H1 (cell line): Measurements from ENCODE around the gene ETS1. TPM values are rescaled to one million over a fixed set of nuclear protein-coding genes. Genes with fewer than 3 reads are reported as not detected.

Experiments
- CTCF ChIA-PET: fragments of 300-600 bp; sonication (Branson Sonifier 250); formaldehyde crosslinking; loops from one replicate; lab custom pipeline; 2021; ENCODE audit not compliant: partially characterized antibody; lab: Charles Lee
- POLR2A ChIA-PET: fragments of 300-600 bp; sonication (Branson Sonifier 250); formaldehyde crosslinking; loops from one replicate; lab custom pipeline; 2021; ENCODE audit warnings: inconsistent platforms; ENCODE audit not compliant: partially characterized antibody; lab: Charles Lee
- DNase-seq, 2 experiments: peaks; one replicate each; pipeline versions ENCODE4 v3.0.0 to v3.0.0-alpha.2; 2010 to 2022; ENCODE audit warnings: low spot score in 2 of 2, low read depth in 1 of 2, mixed read lengths in 1 of 2
- FAIRE-seq: peaks from 2 replicates; lab custom pipeline; 2011; peaks lifted over from hg19 to GRCh38; lab: Jason Lieb, UNC
- H2AFZ ChIP-seq: 2 replicates; pipeline ENCODE4 v1.8.1; 2012; ENCODE audit warnings: low read length, inconsistent platforms
- H2AK5ac ChIP-seq: 2 replicates; pipeline ENCODE4 v1.6.1; 2013; ENCODE audit warnings: low read depth, low read length
- H2BK120ac ChIP-seq: replicated peaks from 2 replicates; pipeline ENCODE3; 2013; ENCODE audit warnings: low read depth, low read length, inconsistent platforms
- H2BK12ac ChIP-seq: 2 replicates; pipeline ENCODE4 v1.6.1; 2013; ENCODE audit warnings: low read depth, low read length
- H2BK15ac ChIP-seq: 2 replicates; pipeline ENCODE4 v1.6.1; 2013; ENCODE audit warnings: low read length
- H2BK20ac ChIP-seq: 2 replicates; pipeline ENCODE4 v1.6.1; 2013; ENCODE audit warnings: low read length
- H2BK5ac ChIP-seq: 2 replicates; pipeline ENCODE4 v1.6.1; 2013; ENCODE audit warnings: low read depth, low read length
- H3K14ac ChIP-seq: 2 replicates; pipeline ENCODE4 v1.6.1; 2013; ENCODE audit warnings: inconsistent platforms; ENCODE audit not compliant: insufficient read length
- H3K18ac ChIP-seq: 2 replicates; pipeline ENCODE4 v1.6.1; 2013; ENCODE audit warnings: low read length; ENCODE audit errors: extremely low read depth
- H3K23ac ChIP-seq: 2 replicates; pipeline ENCODE4 v1.6.1; 2013; ENCODE audit warnings: inconsistent platforms; ENCODE audit not compliant: insufficient read length
- H3K23me2 ChIP-seq: 2 replicates; pipeline ENCODE4 v1.6.1; 2013; ENCODE audit warnings: low read depth, low read length
- H3K27ac ChIP-seq: 2 replicates; pipeline ENCODE4 v1.6.1; 2011; ENCODE audit warnings: low read depth, low read length, inconsistent platforms
- H3K27me3 ChIP-seq, 4 experiments: replicated peaks in 1 of 4; 1 replicate in 1 of 4; 2 replicates in 3 of 4; pipeline versions ENCODE4 v1.6.1 to v1.8.1; 2011 to 2013; ENCODE audit warnings: low read length in 3 of 4, mild to moderate bottlenecking in 3 of 4, inconsistent platforms in 2 of 4, mixed read lengths in 2 of 4, moderate library complexity in 1 of 4; ENCODE audit not compliant: control insufficient read depth in 3 of 4, insufficient read depth in 3 of 4; ENCODE audit errors: extremely low read depth in 1 of 4
- H3K36me3 ChIP-seq, 4 experiments: 2 replicates each; pipeline versions ENCODE4 v1.6.1 to v1.8.1; 2011 to 2013; ENCODE audit warnings: mild to moderate bottlenecking in 4 of 4, low read length in 3 of 4, moderate library complexity in 2 of 4, control low read depth in 1 of 4, inconsistent platforms in 1 of 4; ENCODE audit not compliant: insufficient read depth in 4 of 4, control insufficient read depth in 2 of 4
- H3K4ac ChIP-seq: replicated peaks from 2 replicates; pipeline ENCODE3; 2013; ENCODE audit warnings: low read length, low read depth, mixed read lengths, inconsistent platforms; ENCODE audit not compliant: insufficient read length
- H3K4me1 ChIP-seq, 4 experiments: replicated peaks in 1 of 4; 1 replicate in 1 of 4; 2 replicates in 3 of 4; pipeline versions ENCODE4 v1.6.1 to v1.8.1; 2011 to 2013; ENCODE audit warnings: low read length in 3 of 4, inconsistent platforms in 2 of 4, mixed read lengths in 1 of 4; ENCODE audit not compliant: insufficient read depth in 4 of 4, control insufficient read depth in 3 of 4
- H3K4me2 ChIP-seq, 2 experiments: 2 replicates each; pipeline versions ENCODE4 v1.6.1 to v1.8.1; 2011 to 2013; ENCODE audit warnings: low read depth in 2 of 2, low read length in 2 of 2, control low read depth in 1 of 2, inconsistent platforms in 1 of 2, mild to moderate bottlenecking in 1 of 2; ENCODE audit not compliant: insufficient read depth in 1 of 2
- H3K4me3 ChIP-seq, 4 experiments: fragments of 200-600, 300-600 bp in 1 of 4; sonication (generic), shearing (Covaris generic), sonication (Bioruptor Twin) in 1 of 4; 2 replicates each; pipeline versions ENCODE4 v1.5.1 to v1.8.1; 2011 to 2016; ENCODE audit warnings: low read length in 4 of 4, low read depth in 3 of 4, control low read depth in 2 of 4, inconsistent platforms in 2 of 4, mild to moderate bottlenecking in 2 of 4, mixed read lengths in 1 of 4, moderate library complexity in 1 of 4; ENCODE audit not compliant: insufficient read depth in 2 of 4; ENCODE audit errors: extremely low read depth in 1 of 4
- H3K56ac ChIP-seq: replicated peaks from 2 replicates; pipeline ENCODE3; 2013; ENCODE audit warnings: low read depth, mild to moderate bottlenecking, mixed read lengths, low read length, inconsistent platforms; ENCODE audit not compliant: insufficient read length
- H3K79me1 ChIP-seq: 2 replicates; pipeline ENCODE4 v1.6.1; 2013; ENCODE audit warnings: low read depth, low read length, control low read depth
- H3K79me2 ChIP-seq, 2 experiments: 2 replicates each; pipeline versions ENCODE4 v1.6.1 to v1.8.1; 2012 to 2013; ENCODE audit warnings: low read length in 2 of 2, mild to moderate bottlenecking in 2 of 2, inconsistent platforms in 1 of 2; ENCODE audit not compliant: insufficient read depth in 2 of 2, control insufficient read depth in 1 of 2
- H3K9ac ChIP-seq, 4 experiments: replicated peaks in 1 of 4; 1 replicate in 1 of 4; 2 replicates in 3 of 4; pipeline versions ENCODE4 v1.6.1 to v1.8.1; 2011 to 2013; ENCODE audit warnings: low read depth in 3 of 4, low read length in 3 of 4, control low read depth in 2 of 4, mild to moderate bottlenecking in 2 of 4, moderate library complexity in 2 of 4, inconsistent platforms in 1 of 4; ENCODE audit errors: extremely low read depth in 1 of 4
- H3K9me3 ChIP-seq, 2 experiments: 2 replicates each; pipeline versions ENCODE4 v1.6.1 to v1.8.1; 2012 to 2013; ENCODE audit warnings: mild to moderate bottlenecking in 2 of 2, moderate library complexity in 2 of 2, control low read depth in 1 of 2, inconsistent platforms in 1 of 2, low read depth in 1 of 2, low read length in 1 of 2, mixed read lengths in 1 of 2; ENCODE audit not compliant: insufficient read depth in 2 of 2
- H4K20me1 ChIP-seq, 2 experiments: replicated peaks in 1 of 2; 2 replicates each; pipeline versions ENCODE3 to v1.8.1; 2011 to 2013; ENCODE audit warnings: inconsistent platforms in 2 of 2, low read length in 2 of 2, mild to moderate bottlenecking in 1 of 2; ENCODE audit not compliant: insufficient read depth in 2 of 2, control insufficient read depth in 1 of 2
- H4K5ac ChIP-seq: 2 replicates; pipeline ENCODE4 v1.6.1; 2013; ENCODE audit warnings: low read length, low read depth, mixed read lengths, inconsistent platforms; ENCODE audit not compliant: insufficient read length
- H4K8ac ChIP-seq: 2 replicates; pipeline ENCODE4 v1.8.0; 2013; ENCODE audit warnings: mild to moderate bottlenecking, moderate library complexity, low read length, inconsistent platforms; ENCODE audit not compliant: insufficient read depth; ENCODE audit errors: extremely low read depth
- H4K91ac ChIP-seq: replicated peaks from 2 replicates; pipeline ENCODE3; 2013; ENCODE audit warnings: low read length, mixed read lengths, inconsistent platforms; ENCODE audit not compliant: insufficient read length
- BRCA1 ChIP-seq: IDR thresholded peaks from 2 replicates; pipeline ENCODE4 v1.6.1; 2012; ENCODE audit warnings: low read depth, low read length, improper control_type of control experiment
- EGR1 ChIP-seq: IDR thresholded peaks from 2 replicates; pipeline ENCODE4 v1.6.1; 2011; ENCODE audit warnings: low read depth, low read length, borderline replicate concordance
- EP300 ChIP-seq, 2 experiments: IDR thresholded peaks; 1 replicate in 1 of 2; 2 replicates in 1 of 2; pipeline ENCODE4 v1.6.1; 2011 to 2012; ENCODE audit warnings: low read depth in 2 of 2, low read length in 2 of 2, mild to moderate bottlenecking in 2 of 2, borderline replicate concordance in 1 of 2, inconsistent platforms in 1 of 2, moderate library complexity in 1 of 2
- GTF2F1 ChIP-seq: IDR thresholded peaks from 2 replicates; pipeline ENCODE4 v1.6.1; 2012; ENCODE audit warnings: low read depth, low read length, improper control_type of control experiment, borderline replicate concordance
- HDAC6 ChIP-seq: IDR thresholded peaks from one replicate; pipeline ENCODE4 v1.7.1; 2012; ENCODE audit warnings: low read depth, mild to moderate bottlenecking, inconsistent platforms, low read length, moderate library complexity
- JUND ChIP-seq: IDR thresholded peaks from 2 replicates; pipeline ENCODE4 v1.6.1; 2011; ENCODE audit warnings: mild to moderate bottlenecking, improper control_type of control experiment, low read length
- POLR2A ChIP-seq, 2 experiments: IDR thresholded peaks; 1 replicate in 1 of 2; 2 replicates in 1 of 2; pipeline ENCODE4 v1.6.1; 2011; ENCODE audit warnings: low read depth in 2 of 2, low read length in 2 of 2, mild to moderate bottlenecking in 2 of 2; ENCODE audit errors: control extremely low read depth in 1 of 2
- RBBP5 ChIP-seq: IDR thresholded peaks from 2 replicates; pipeline ENCODE4 v1.7.1; 2012; ENCODE audit warnings: low read depth, mild to moderate bottlenecking, inconsistent platforms, low read length, moderate library complexity, borderline replicate concordance
- SIX5 ChIP-seq: IDR thresholded peaks from 2 replicates; pipeline ENCODE4 v1.6.1; 2011; ENCODE audit warnings: mild to moderate bottlenecking, low read depth, low read length
- SRF ChIP-seq: IDR thresholded peaks from 2 replicates; pipeline ENCODE4 v1.6.1; 2011; ENCODE audit warnings: mild to moderate bottlenecking, low read depth, low read length, moderate library complexity
- WGBS, 2 experiments: shearing (Covaris generic) in 1 of 2; methylation state at CpG; one replicate each; pipeline versions ENCODE4 v1.1.6 to v1.1.7; 2013 to 2015; ENCODE audit warnings: low lambda C conversion rate in 2 of 2, mixed read lengths in 2 of 2, inconsistent platforms in 1 of 2, low coverage in 1 of 2, missing lambda C conversion rate in 1 of 2; ENCODE audit not compliant: insufficient replicate concordance in 2 of 2, insufficient coverage in 1 of 2, insufficient read length in 1 of 2; ENCODE audit errors: extremely low coverage in 1 of 2, missing lambda C conversion rate in 1 of 2; 5-methylcytosine and 5-hydroxymethylcytosine counted together
- polyA plus RNA-seq, 7 experiments: library from polyadenylated mRNA; depleted of rRNA in 3 of 7; stranded (reverse) in 5 of 7; unstranded in 2 of 7; fragments of >200 nt in 5 of 7; fragments of 200-250 nt in 2 of 7; gene quantifications; 1 replicate in 5 of 7; 2 replicates in 1 of 7; 4 replicates in 1 of 7; pipeline versions ENCODE4 v1.2.1 to v1.2.3, GENCODE V29; 2011 to 2013; ENCODE audit warnings: missing spikeins in 2 of 7, mixed read lengths in 2 of 7
- total RNA-seq: library from RNA; stranded (reverse); fragmentation: NEBNext Ultra II Directional; extraction: Animal tissue kit (Norgen Biotek cat#: 25700); gene quantifications from 2 replicates; pipeline ENCODE4 v1.2.1, GENCODE V29; 2021
- TF ChIP-seq, protein P1 (sequence below): IDR thresholded peaks from 2 replicates; pipeline ENCODE4 v1.6.1; 2011; ENCODE audit warnings: low read depth, mild to moderate bottlenecking, low read length; ENCODE audit not compliant: insufficient read depth

ETS1 gene
- total and polyA plus RNA-seq, 2 of the 8 experiments (the other 6 are each of a cell fraction or from before 2014, with no cell fraction given): 10.0 to 35.3 TPM

DNA sequence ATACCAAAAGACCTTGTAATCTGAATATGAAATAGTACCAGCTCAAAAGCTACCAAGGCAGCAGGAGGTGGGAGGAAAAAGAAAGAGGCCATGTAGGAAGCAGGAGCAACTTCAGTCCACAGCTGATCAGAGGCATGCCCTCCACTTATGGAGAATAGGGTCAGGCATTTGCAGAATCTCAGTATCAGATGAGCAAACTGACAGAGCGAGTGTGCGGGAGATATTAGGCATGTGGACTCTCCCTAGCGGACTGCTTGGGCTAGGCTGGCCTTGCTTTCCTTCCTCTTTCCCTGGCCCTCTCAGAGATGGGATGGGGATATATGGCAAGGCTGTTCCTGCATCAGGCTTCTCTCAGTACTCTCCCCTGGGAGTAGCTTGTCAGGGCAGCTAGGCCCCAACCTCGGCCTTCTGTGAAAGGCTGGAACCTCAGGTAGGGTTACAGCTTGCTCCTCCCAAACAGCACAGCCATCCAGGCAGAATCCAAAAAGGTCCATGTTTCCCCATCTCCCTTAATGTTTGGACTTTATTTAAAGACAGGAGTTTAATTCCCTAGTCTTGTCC lies 37.0 kb downstream of the ETS1 start:
- WGBS, 2 experiments: 78% methylated on average over 4 of the region's 4 CpGs; no CpG with 5 or more reads in 1 of the 2 experiments
- POLR2A ChIA-PET: interaction anchor here (0.6 to 1.7 kb wide), 2 partner anchors 18 to 23 kb away, joined by 3 to 4 read pairs; no protein-coding TSS in a partner anchor

More for the DNA sequence above, 37.0 kb downstream of the ETS1 start:
- Histone ChIP-seq H2BK15ac (no peak overlapping the region), H3K56ac (no peak overlapping the region), H4K8ac (no peak overlapping the region), H3K27ac (no peak overlapping the region), H2BK20ac (no peak overlapping the region), H3K36me3 (no peaks in the 10 kb centered on the region; a peak in 1 of 8 replicates), H3K14ac (no peak overlapping the region), H4K91ac (no peak overlapping the region), H2BK120ac (no peak overlapping the region), H3K9me3 (no peaks in the 10 kb centered on the region), H4K5ac (no peak overlapping the region), H3K4me3 (no peak overlapping the region), H3K23me2 (peaks cover 2% of the 10 kb centered on the region; the same call in 1 of the 2 replicates), H3K4me2 (peak overlapping the region; percentile 4 to 79; a peak in 1 of 4 replicates), H3K4ac (no peak overlapping the region), H2AK5ac (no peak overlapping the region), H2AFZ (no peak overlapping the region), H2BK12ac (no peak overlapping the region), H3K18ac (no peak overlapping the region), H2BK5ac (no peak overlapping the region), H3K79me1 (no peaks in the 10 kb centered on the region), H3K27me3 (peaks cover 17 to 80% (median 62%) of the 10 kb centered on the region in 4 experiments), H3K4me1 (peaks cover 7 to 16% (median 10%) of the 10 kb centered on the region in 4 experiments; a peak in 6 of 7 replicates), H3K9ac (no peak overlapping the region), H4K20me1 (peaks cover 8 to 22% of the 10 kb centered on the region in 2 experiments), H3K23ac (no peak overlapping the region), H3K79me2 (no peaks in the 10 kb centered on the region)
- TF ChIP-seq SRF (no peak), SIX5 (no peak), RBBP5 (no peak), JUND (no peak), EP300 (IDR thresholded peaks at IDR 0.05; ENCODE audit: borderline replicate concordance in 1 of 2, low read depth in 2 of 2, low read length in 2 of 2) (no peak), POLR2A (IDR thresholded peaks at IDR 0.05; ENCODE audit: control extremely low read depth in 1 of 2, low read depth in 2 of 2, low read length in 2 of 2) (no peak), GTF2F1 (no peak), HDAC6 (no peak), EGR1 (no peak), BRCA1 (no peak)
- TF ChIP-seq, protein P1, sequence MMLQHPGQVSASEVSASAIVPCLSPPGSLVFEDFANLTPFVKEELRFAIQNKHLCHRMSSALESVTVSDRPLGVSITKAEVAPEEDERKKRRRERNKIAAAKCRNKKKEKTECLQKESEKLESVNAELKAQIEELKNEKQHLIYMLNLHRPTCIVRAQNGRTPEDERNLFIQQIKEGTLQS: no peak
- no peak for FAIRE-seq
- CTCF ChIA-PET: interaction anchor here (0.7 to 2.2 kb wide), 9 partner anchors 13 to 145 kb away, joined by 3 to 11 read pairs (median 4); no protein-coding TSS in a partner anchor
- DNase-seq: no peak
